Neural cell (in vitro differentiated cells): Measurements from ENCODE around the gene ACOX3.

ENCODE experiments used
- CTCF ChIP-seq: fragments of 450-650 bp; IDR thresholded peaks from 2 replicates; pipeline ENCODE4 v1.5.1; 2014; ENCODE audit warnings: antibody characterized with exemption, mild to moderate bottlenecking, moderate library complexity; ENCODE audit not compliant: poor library complexity, severe bottlenecking
- EP300 ChIP-seq: fragments of 450-650 bp; conservative IDR thresholded peaks from 2 replicates; pipeline ENCODE4 v1.6.1; 2014; ENCODE audit warnings: antibody characterized with exemption, mild to moderate bottlenecking, moderate library complexity; ENCODE audit not compliant: poor library complexity, severe bottlenecking
- EZH2 ChIP-seq: fragments of 200-600, 300-800 bp; shearing (Covaris generic), sonication (generic); IDR thresholded peaks from 2 replicates; pipeline ENCODE4 v1.6.1; 2014; ENCODE audit warnings: antibody characterized with exemption, low read length, borderline replicate concordance, mild to moderate bottlenecking; ENCODE audit not compliant: insufficient read depth, poor library complexity, severe bottlenecking
- POLR2AphosphoS5 ChIP-seq: IDR thresholded peaks from 2 replicates; pipeline ENCODE4 v1.6.1; 2012
- SMC3 ChIP-seq: fragments of 450-650 bp; conservative IDR thresholded peaks from 2 replicates; pipeline ENCODE4 v1.6.1; 2014; ENCODE audit warnings: antibody characterized with exemption, mild to moderate bottlenecking, moderate library complexity; ENCODE audit not compliant: poor library complexity
- TAF1 ChIP-seq: IDR thresholded peaks from 2 replicates; pipeline ENCODE4 v1.6.1; 2012; ENCODE audit warnings: low read depth
- TF ChIP-seq, protein P1 (sequence below): IDR thresholded peaks from 2 replicates; pipeline ENCODE4 v1.6.1; 2012; ENCODE audit warnings: borderline replicate concordance

DNA sequence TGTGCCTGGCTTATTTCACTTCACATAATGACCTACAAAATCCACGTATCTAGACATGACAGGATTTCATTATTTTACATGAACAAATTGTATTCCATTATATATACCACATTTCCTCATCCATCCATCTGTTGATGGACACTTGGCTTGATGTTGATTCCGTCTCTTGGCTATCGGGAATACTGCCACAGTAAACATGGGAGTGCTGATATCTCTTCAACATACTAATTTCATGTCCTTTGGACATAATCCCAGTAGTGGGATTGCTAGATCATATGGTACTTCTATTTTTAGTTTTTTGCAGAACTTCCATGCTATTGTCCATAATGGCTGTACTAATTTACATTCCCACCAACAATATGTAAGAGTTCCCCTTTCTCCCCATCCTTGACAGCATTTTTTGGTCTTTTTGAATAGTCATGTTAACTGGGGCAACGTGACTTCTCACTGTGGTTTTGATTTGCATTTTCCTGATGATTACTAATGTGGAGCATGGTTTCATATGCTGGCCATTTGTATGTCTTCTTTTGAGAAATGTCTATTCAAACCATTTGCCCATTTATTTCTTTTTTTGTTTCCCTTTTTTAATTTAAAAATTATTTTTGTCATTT is 102.1 kb downstream of the ACOX3 start:
- TF ChIP-seq CTCF = no peak
- no peak for TF ChIP-seq POLR2AphosphoS5
- TF ChIP-seq EZH2 = no peak
- TF ChIP-seq, protein P1, sequence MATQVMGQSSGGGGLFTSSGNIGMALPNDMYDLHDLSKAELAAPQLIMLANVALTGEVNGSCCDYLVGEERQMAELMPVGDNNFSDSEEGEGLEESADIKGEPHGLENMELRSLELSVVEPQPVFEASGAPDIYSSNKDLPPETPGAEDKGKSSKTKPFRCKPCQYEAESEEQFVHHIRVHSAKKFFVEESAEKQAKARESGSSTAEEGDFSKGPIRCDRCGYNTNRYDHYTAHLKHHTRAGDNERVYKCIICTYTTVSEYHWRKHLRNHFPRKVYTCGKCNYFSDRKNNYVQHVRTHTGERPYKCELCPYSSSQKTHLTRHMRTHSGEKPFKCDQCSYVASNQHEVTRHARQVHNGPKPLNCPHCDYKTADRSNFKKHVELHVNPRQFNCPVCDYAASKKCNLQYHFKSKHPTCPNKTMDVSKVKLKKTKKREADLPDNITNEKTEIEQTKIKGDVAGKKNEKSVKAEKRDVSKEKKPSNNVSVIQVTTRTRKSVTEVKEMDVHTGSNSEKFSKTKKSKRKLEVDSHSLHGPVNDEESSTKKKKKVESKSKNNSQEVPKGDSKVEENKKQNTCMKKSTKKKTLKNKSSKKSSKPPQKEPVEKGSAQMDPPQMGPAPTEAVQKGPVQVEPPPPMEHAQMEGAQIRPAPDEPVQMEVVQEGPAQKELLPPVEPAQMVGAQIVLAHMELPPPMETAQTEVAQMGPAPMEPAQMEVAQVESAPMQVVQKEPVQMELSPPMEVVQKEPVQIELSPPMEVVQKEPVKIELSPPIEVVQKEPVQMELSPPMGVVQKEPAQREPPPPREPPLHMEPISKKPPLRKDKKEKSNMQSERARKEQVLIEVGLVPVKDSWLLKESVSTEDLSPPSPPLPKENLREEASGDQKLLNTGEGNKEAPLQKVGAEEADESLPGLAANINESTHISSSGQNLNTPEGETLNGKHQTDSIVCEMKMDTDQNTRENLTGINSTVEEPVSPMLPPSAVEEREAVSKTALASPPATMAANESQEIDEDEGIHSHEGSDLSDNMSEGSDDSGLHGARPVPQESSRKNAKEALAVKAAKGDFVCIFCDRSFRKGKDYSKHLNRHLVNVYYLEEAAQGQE = no peak
- no peak for TF ChIP-seq TAF1
- no peak for TF ChIP-seq EP300
- no peak for TF ChIP-seq SMC3
